HepG2 (cell line): Measurements from ENCODE around the gene SMAD6. TPM values are rescaled to one million over a fixed set of nuclear protein-coding genes. Genes with fewer than 3 reads are reported as not detected.

ENCODE experiments used
- DPF2 ChIP-seq: sonication (generic); formaldehyde crosslinking; IDR thresholded peaks from 2 replicates; pipeline ENCODE4 v1.4.0; 2020; ENCODE audit warnings: mild to moderate bottlenecking, low read depth, missing genetic modification reagents, borderline replicate concordance
- HNRNPUL1 ChIP-seq: fragments of 200-400 bp; formaldehyde crosslinking; IDR thresholded peaks from 2 replicates; pipeline ENCODE4 v1.6.1; 2017; ENCODE audit warnings: low read depth, mild to moderate bottlenecking, low read length, moderate library complexity
- RFX3 ChIP-seq: IDR thresholded peaks from 2 replicates; pipeline ENCODE4 v1.6.1; 2016; ENCODE audit warnings: missing biosample characterization, missing genetic modification reagents
- RFXAP ChIP-seq: sonication (generic); formaldehyde crosslinking; IDR thresholded peaks from 2 replicates; pipeline ENCODE4 v1.4.0; 2020; ENCODE audit warnings: missing genetic modification reagents, borderline replicate concordance
- SALL1 ChIP-seq: sonication (generic); formaldehyde crosslinking; IDR thresholded peaks from 2 replicates; pipeline ENCODE4 v1.8.0; 2022; ENCODE audit warnings: mild to moderate bottlenecking, missing genetic modification reagents
- SIN3B ChIP-seq: fragments of 150-350 bp; IDR thresholded peaks from 2 replicates; pipeline ENCODE4 v1.6.1; 2014; ENCODE audit warnings: low read length
- SMAD9 ChIP-seq: sonication (generic); formaldehyde crosslinking; IDR thresholded peaks from 2 replicates; pipeline ENCODE4 v1.5.1; 2020; ENCODE audit warnings: mild to moderate bottlenecking, missing genetic modification reagents
- SYNCRIP ChIP-seq: fragments of 200-400 bp; formaldehyde crosslinking; IDR thresholded peaks from 2 replicates; pipeline ENCODE4 v1.6.1; 2018; ENCODE audit warnings: mild to moderate bottlenecking, low read depth, low read length; ENCODE audit not compliant: insufficient read depth
- ZFP36L1 ChIP-seq: sonication (generic); formaldehyde crosslinking; IDR thresholded peaks from 2 replicates; pipeline ENCODE4 v1.8.0; 2022; ENCODE audit warnings: mild to moderate bottlenecking, missing genetic modification reagents, moderate library complexity
- ZMYM4 ChIP-seq: sonication (generic); formaldehyde crosslinking; IDR thresholded peaks from 2 replicates; pipeline ENCODE4 v1.8.1; 2023; ENCODE audit warnings: mild to moderate bottlenecking, missing genetic modification reagents
- ZNF124 ChIP-seq: sonication (generic); formaldehyde crosslinking; IDR thresholded peaks from 2 replicates; pipeline ENCODE4 v1.4.0; 2020; ENCODE audit warnings: missing genetic modification reagents
- ZNF274 ChIP-seq: sonication (generic); formaldehyde crosslinking; IDR thresholded peaks from 2 replicates; pipeline ENCODE4 v1.5.1; 2020; ENCODE audit warnings: mild to moderate bottlenecking, missing genetic modification reagents
- ZNF326 ChIP-seq: sonication (generic); formaldehyde crosslinking; IDR thresholded peaks from 2 replicates; pipeline ENCODE4 v1.4.0; 2020; ENCODE audit warnings: missing genetic modification reagents, borderline replicate concordance
- ZNF382 ChIP-seq: sonication (generic); formaldehyde crosslinking; IDR thresholded peaks from 2 replicates; pipeline ENCODE4 v1.5.0; 2020; ENCODE audit warnings: missing genetic modification reagents, mild to moderate bottlenecking, borderline replicate concordance
- ZNF484 ChIP-seq: sonication (generic); formaldehyde crosslinking; IDR thresholded peaks from 2 replicates; pipeline ENCODE4 v1.5.1; 2020; ENCODE audit warnings: mild to moderate bottlenecking, low read depth, missing genetic modification reagents, borderline replicate concordance
- ZNF563 ChIP-seq: sonication (generic); formaldehyde crosslinking; IDR thresholded peaks from 2 replicates; pipeline ENCODE4 v1.8.0; 2022; ENCODE audit warnings: mild to moderate bottlenecking, moderate library complexity, missing genetic modification reagents
- ZNF577 ChIP-seq: sonication (generic); formaldehyde crosslinking; IDR thresholded peaks from 2 replicates; pipeline ENCODE4 v1.4.0; 2020; ENCODE audit warnings: mild to moderate bottlenecking, low read depth, missing genetic modification reagents, borderline replicate concordance
- polyA plus RNA-seq, 8 experiments: library from polyadenylated mRNA; depleted of rRNA in 3 of 8; stranded (reverse) in 7 of 8; unstranded in 1 of 8; fragments of >200 nt; fragmentation: Illumina TruSeq in 4 of 8; extraction: Trizol in 4 of 8; gene quantifications; 2 replicates each; pipeline versions ENCODE4 v1.2.1 to v1.2.3, GENCODE V29; 2011 to 2016; ENCODE audit warnings: low read depth in 4 of 8, missing spikeins in 1 of 8, mixed read lengths in 1 of 8; ENCODE audit not compliant: insufficient read depth in 1 of 8
- total RNA-seq, 5 experiments: library from RNA; depleted of rRNA; stranded (reverse); fragments of >200 nt; fragmentation: Illumina TruSeq; extraction: Trizol; gene quantifications; 2 replicates each; pipeline ENCODE4 v1.2.3, GENCODE V29; 2016; ENCODE audit warnings: low read depth in 1 of 5
- TF ChIP-seq, protein P1 (sequence below): sonication (generic); formaldehyde crosslinking; IDR thresholded peaks from 2 replicates; pipeline ENCODE4; 2020; ENCODE audit warnings: missing genetic modification reagents, mild to moderate bottlenecking, borderline replicate concordance
- TF ChIP-seq, protein P2 (sequence below): sonication (generic); formaldehyde crosslinking; IDR thresholded peaks from 2 replicates; pipeline ENCODE4 v1.4.0; 2020; ENCODE audit warnings: missing genetic modification reagents, low read depth, mild to moderate bottlenecking, borderline replicate concordance
- TF ChIP-seq, protein P3 (sequence below): sonication (generic); formaldehyde crosslinking; IDR thresholded peaks from 2 replicates; pipeline ENCODE4 v1.9.0; 2022; ENCODE audit warnings: low read depth, missing genetic modification reagents

Gene SMAD6
- total and polyA plus RNA-seq, 2 of the 13 experiments (the other 11 are each of a cell fraction or from before 2014, with no cell fraction given): 3.3 to 4.4 TPM

DNA sequence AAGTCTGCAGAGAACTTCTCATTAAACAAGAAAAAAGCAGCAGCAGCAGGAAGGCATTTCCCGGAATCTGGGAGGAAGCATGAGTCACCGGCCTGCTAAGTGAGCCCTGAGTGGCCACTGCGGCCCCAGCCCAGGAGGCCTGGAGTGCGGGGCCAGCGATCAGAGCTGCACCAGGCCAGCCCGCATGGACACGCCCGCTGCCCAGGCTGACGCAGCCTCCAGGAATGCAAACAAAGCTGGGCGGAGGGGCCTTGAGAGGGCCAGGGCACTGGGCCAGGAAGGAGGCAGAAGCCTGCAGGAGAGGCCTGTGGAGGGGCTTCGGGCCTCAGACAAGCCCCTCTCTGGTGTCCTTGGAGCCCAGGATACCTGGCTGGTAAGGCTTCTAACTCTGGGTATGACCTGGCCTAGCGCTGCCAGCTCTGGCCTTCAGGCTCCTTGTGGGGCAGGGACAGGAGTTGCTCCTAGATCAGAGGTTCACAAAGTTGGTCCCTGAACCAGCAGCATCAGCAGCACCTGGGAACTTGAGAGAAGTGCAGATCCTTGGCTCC is 101.2 kb downstream of the SMAD6 start (continued):
- TF ChIP-seq, protein P1, sequence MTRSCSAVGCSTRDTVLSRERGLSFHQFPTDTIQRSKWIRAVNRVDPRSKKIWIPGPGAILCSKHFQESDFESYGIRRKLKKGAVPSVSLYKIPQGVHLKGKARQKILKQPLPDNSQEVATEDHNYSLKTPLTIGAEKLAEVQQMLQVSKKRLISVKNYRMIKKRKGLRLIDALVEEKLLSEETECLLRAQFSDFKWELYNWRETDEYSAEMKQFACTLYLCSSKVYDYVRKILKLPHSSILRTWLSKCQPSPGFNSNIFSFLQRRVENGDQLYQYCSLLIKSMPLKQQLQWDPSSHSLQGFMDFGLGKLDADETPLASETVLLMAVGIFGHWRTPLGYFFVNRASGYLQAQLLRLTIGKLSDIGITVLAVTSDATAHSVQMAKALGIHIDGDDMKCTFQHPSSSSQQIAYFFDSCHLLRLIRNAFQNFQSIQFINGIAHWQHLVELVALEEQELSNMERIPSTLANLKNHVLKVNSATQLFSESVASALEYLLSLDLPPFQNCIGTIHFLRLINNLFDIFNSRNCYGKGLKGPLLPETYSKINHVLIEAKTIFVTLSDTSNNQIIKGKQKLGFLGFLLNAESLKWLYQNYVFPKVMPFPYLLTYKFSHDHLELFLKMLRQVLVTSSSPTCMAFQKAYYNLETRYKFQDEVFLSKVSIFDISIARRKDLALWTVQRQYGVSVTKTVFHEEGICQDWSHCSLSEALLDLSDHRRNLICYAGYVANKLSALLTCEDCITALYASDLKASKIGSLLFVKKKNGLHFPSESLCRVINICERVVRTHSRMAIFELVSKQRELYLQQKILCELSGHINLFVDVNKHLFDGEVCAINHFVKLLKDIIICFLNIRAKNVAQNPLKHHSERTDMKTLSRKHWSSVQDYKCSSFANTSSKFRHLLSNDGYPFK (CRISPR knock-in tag): no peak
- TF ChIP-seq HNRNPUL1 (no peak), RFXAP (peak; percentile 55; the same call in 1 of the 2 replicates), ZNF563 (CRISPR knock-in tag) (0 out of 2 replicates have a peak, but pooled peaks have one; percentile 39), ZNF484 (no peak), ZMYM4 (CRISPR knock-in tag) (0 out of 2 replicates have a peak, but pooled peaks have one; percentile 22), ZNF577 (CRISPR knock-in tag) (no peak), SYNCRIP (no peak), ZNF326 (no peak), SMAD9 (no peak), SIN3B (no peak), ZNF124 (no peak), RFX3 (no peak), ZNF274 (CRISPR knock-in tag) (no peak), DPF2 (peak; percentile 92), ZFP36L1 (CRISPR knock-in tag) (peak; percentile 31; the same call in 1 of the 2 replicates), SALL1 (peak; percentile 86), ZNF382 (CRISPR knock-in tag) (no peak)
- TF ChIP-seq, protein P2, sequence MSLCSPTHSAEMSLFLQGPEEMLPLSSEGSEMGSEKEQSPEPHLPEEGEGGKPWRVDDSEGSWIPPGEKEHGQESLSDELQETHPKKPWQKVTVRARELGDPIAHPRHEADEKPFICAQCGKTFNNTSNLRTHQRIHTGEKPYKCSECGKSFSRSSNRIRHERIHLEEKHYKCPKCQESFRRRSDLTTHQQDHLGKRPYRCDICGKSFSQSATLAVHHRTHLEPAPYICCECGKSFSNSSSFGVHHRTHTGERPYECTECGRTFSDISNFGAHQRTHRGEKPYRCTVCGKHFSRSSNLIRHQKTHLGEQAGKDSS (CRISPR knock-in tag): 0 out of 2 replicates have a peak, but pooled peaks have one; percentile 31
- TF ChIP-seq, protein P3, sequence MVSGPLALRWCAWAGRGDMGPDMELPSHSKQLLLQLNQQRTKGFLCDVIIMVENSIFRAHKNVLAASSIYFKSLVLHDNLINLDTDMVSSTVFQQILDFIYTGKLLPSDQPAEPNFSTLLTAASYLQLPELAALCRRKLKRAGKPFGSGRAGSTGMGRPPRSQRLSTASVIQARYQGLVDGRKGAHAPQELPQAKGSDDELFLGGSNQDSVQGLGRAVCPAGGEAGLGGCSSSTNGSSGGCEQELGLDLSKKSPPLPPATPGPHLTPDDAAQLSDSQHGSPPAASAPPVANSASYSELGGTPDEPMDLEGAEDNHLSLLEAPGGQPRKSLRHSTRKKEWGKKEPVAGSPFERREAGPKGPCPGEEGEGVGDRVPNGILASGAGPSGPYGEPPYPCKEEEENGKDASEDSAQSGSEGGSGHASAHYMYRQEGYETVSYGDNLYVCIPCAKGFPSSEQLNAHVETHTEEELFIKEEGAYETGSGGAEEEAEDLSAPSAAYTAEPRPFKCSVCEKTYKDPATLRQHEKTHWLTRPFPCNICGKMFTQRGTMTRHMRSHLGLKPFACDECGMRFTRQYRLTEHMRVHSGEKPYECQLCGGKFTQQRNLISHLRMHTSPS (CRISPR knock-in tag): peak; percentile 81; the same call in 1 of the 2 replicates
